GM18867 (cell line): ENCODE data around the gene PRM3.
A peak's percentile ranks its signal among the peaks of the same experiment; 100 is the strongest.
"Not testable (repeated sequence)": the region's sequence is repeated elsewhere in the genome, so short reads cannot be mapped to it uniquely, and the experiment has no call there.

Source experiments
- ATAC-seq: cut with Tn5 transposase; IDR thresholded peaks from one replicate; pipeline ENCODE4 v1.9.1; 2021; ENCODE audit warnings: mild to moderate bottlenecking, moderate library complexity; ENCODE audit not compliant: unreplicated experiment

PRM3 gene

GRCh38 chr16:11306381-11306780 is 33.0 kb upstream of the PRM3 start:
- ATAC-seq: no peak

DNA sequence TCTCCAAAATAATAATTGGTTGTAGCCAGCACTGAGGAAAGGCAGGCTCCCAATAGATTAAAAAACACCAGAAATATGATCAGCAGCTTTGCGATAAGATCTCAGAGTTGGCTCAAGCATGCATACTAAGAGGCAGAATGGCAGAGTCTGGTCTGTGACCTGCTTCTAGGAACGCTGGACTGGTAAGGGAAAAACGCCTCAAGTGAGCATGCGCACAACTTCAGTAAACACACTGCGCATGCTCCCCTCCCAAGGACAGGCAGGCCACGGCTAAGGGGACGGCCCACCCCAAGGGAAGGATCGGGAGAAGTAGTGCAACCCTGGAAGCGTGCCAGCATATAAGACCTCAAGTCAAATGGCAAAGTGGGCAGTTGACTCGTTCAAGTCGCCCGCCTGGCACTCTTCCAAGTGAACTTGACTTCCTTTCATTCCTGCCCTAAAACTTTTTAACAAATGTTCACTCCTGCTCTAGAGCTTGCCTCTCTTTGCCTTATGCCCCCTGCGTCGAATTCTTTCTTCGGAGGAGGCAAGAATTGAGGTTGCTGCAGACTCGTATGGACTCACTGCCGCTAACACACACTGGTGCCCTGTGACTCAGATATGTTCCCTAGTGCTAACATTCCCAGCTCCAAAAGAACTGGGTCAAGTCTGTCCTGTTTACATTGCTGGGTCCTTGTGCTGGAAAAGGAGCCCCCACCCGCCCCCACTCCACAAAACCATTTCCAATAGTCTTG is 30.1 kb upstream of the PRM3 start:
- no peak for ATAC-seq

- ATAC-seq: no peak
These were observed 29.5 kb upstream of the PRM3 start for GRCh38 chr16:11302977-11303376.

DNA sequence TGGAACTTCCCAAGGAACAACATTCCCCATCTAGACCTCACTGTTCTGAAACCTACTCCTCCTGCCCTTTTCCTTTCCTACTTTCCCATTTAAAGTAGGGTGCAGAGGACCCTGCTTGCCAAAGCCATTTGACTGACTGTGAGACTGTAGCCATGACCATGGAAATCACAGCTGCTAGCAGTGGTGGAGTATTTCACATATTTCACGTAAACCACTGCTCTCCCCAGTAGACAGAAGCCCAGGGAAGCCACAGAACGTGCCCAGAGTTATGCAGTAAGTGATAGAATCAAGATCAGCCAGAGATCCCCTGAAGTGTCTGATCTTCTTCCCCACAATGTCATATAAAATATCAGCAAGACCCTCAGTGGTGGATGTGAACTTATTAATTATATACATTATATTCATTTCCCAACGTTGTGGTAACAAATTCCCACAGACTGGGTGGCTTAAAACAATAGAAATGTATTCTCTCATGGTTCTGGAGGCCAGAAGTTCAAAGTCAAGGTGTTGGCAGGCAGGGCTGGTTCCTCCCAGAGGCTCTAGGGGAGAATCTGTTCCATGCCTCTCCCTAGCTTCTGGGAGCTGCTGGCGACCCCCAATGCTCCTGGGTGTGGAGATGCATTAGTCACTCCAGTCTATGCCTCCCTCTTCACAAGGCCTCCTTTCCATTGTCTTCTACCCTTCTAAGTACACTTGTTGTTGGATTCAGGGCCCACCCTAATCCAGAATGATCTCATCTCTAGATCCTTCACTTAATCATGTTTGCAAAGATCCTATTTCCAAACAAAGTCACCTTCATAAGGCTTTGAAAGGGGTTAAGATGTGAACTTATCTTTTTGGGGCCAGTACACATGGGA is 28.4 kb upstream of the PRM3 start:
- ATAC-seq: no peak

DNA sequence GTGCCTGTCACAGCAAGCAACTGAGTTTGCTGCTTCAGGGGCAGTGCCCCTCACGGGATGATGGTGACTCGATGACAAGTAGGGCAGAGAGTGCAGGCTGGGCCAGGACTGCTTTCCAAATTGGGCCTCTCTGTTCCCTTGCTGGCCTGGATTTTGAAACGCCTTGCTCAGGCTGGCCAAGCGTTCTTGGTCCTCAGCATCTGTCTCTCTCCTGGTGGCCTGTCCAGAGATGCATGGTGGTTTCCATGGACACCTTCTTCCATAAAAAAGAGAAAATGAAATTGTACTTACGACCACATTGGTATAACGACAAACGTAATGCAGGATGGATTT is 27.1 kb upstream of the PRM3 start:
- no peak for ATAC-seq

DNA sequence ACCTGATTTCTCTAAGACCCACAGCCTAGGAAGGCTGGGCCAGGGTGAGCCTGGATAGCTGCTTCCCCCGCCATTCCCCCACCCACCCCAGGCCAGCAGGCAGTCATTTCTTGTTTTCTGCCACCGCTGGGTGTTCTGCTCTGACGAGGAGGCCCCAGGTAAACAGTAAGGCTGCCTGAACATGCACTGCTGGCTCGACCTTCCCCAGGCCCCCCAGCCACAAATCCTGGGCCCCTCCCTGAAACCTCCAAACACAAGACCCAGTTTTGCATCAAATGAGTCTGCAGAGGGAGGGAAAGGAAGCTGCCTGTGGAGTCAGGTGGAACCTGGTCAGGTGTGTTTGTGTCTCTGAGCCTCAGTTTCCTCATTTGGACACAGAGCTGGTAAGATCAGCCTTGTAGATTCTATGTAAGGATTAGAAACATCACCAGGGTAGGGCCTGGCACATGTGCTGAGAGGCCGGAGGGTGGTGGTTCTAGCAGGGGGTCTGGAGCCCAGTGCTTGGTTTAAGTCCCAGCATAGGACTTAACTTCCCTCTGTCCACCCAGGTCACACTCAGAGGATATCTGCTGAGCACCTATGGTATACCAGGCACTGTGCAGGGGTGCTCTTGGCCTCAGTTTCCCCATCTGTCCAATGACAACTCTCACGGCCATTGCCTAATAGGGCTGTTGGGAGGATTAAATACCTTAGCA is 26.6 kb upstream of the PRM3 start:
- no peak for ATAC-seq

DNA sequence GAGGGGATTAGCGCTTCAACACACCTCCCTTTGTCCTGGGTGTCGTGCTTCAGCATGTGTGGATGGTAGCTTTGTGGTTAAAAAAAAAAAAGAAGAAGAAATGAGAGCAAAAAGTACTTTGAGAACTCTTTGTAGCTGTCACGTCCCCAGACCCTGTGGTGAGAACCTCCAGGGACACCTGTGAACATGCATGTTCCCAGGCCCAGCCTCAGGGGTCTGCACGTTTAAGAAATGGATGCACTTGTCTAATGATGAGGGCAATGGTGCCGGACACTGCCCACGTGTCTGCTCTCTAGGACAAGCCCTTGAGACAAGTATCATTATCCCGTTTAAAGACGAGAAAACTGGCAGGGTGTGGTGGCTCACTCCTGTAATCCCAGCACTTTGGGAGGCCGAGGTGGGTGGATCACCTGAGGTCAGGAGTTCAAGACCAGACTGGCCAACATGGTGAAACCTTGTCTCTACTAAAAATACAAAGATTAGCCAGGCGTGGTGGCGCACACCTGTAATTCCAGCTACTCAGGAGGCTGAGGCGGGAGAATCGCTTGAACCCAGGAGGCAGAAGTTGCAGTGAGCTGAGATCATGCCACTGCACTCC is 25.6 kb upstream of the PRM3 start:
- not testable (repeated sequence) for ATAC-seq

DNA sequence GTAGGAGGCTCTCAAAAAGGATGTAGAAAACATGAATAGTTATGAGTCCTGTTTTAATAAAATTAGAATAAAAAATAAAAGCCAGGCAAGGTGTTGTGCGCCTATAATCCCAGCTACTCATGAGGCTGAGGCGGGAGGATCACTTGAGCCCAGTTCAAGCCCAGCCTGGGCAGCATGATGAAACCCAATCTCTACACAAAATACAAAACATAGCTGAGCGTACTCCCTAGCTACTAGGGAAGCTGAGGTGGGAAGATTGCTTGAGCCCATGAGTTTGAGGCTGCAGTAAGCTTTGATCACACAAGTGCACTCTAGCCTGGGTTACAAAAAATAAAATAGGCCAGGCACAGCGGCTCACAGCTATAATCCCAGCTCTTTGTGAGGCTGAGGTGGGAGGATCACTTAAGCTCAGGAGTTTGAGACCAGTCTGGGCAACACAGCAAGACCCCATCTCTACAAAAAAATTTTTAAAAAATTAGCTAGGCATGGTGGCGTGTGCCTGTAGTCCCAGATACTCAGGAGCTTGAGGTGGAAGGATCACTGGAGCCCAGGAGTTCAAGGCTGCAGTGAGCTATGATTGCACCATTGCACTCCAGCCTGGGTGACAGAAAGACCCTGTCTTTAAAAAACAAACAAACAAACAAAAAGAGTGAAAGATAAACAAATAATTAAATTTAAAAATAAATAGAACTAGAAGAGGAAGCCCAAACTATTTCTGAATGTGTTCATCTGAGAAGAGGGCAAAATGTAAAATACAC is 24.9 kb upstream of the PRM3 start:
- no peak for ATAC-seq

GRCh38 chr16:11297492-11298142 is 24.2 kb upstream of the PRM3 start:
- peak; percentile 83 for ATAC-seq

DNA sequence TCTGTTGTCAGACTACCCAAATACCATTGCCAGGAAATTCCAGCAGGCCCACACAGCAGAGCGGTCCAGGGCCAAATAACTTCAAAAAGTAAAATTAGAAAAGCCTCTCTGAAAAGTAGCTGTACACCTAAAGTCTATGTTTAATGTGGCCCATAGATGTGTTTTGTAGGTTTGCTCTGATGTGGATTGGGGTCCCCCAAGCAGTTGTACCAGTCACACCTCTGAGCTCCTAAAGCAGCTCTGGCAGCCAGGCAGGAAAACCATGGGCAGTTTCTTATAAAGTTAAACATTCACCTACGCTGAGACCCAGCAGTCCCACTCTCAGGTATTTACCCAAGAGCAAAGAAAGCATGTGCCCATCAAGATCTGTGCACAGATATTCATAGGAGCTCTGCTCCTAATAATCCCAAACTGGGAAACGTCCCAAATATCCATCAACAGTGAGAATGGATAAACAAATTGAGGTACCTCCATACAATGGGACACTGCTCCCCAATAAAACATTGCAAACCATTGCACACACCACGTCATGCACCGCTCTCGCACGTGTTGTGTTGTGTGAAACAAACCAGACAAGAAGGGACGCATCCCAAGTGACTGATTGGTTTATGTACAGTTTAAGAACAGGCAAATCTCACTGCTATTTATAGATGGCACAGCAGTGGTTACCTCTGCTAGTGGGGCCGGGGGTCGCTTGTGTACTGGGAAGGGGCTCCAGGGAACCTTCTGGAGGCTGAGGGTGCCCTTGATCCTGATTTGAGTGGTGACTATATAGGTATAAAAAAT is 23.5 kb upstream of the PRM3 start:
- no peak for ATAC-seq

DNA sequence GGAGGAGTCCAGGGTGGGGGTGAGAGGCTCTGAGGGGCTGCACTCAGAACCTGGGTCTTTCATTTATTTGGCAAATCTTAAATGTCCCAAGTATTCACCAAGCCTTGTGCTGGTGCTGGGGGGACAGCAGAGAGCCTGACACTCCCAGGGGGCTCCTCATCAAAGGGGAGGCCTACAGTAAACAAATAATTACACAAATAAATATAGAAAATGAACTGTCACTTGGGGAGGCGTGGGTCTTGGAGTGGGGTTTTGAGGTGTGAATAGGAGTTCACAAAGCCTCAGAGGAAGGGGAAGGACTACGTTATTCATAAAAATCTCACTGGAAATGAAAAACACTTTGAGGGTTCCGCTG is 22.9 kb upstream of the PRM3 start:
- no peak for ATAC-seq

GRCh38 chr16:11295672-11296071 is 22.2 kb upstream of the PRM3 start:
- ATAC-seq: no peak

DNA sequence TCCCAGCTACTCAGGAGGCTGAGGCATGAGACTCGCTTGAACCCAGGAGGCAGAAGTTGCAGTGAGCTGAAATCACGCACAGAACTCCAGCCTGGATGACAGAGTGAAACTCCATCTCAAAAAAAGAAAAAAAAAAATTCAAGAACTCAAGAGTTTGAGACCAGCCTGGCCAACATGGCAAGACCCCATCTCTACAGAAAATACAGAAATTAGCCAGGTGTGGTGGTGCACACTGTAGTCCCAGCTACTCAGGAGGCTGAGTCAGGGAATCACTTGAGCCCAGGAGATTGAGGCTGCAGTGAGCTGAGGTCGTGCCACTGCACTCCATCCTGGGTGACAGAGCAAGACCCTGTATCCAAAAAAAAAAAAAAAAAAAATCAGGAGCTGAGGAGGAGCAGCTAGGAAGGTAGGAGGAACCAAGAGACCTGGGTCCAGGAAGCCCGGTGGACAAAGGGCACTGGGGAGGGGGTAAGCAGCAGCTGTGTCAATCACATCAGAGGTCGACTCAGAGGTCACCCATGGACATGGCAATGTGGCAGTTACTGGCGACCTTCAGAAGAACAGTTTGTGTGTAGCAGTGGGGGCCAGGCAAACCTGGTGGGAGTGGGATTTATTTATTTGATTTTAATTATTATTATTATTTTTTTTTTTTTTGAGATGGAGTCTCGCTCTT is 18.8 kb upstream of the PRM3 start:
- no peak for ATAC-seq

DNA sequence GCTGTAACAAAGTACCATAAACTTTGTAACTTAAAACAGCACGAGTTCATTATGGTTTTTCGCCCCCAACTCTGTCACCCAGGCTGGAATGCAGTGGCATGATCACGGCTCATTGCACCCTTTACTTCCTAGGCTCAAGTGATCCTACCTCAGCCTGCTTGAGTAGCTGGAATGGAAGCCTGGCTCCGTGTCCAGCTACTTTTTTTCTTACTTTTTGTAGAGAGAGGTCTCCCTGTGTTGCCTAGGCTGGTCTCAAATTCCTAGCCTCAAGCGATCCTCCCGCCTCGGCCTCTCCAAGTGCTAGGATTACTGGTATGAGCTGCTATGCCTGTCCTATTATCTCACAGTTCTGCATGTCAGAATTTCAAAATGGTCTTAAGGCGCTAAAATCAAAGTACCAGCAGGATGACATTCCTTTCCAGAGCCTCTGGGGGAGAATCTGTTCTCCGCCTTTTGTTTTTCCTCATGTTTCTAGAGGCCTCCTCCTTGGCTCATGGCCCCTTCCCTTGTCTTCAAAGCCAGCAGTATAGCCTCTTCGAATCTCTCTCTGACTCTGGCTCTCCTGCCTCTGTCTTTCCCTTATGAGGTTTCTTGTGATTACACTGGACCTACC is 17.8 kb upstream of the PRM3 start:
- no peak for ATAC-seq

GRCh38 chr16:11290102-11290893 is 16.9 kb upstream of the PRM3 start:
- no peak for ATAC-seq

DNA sequence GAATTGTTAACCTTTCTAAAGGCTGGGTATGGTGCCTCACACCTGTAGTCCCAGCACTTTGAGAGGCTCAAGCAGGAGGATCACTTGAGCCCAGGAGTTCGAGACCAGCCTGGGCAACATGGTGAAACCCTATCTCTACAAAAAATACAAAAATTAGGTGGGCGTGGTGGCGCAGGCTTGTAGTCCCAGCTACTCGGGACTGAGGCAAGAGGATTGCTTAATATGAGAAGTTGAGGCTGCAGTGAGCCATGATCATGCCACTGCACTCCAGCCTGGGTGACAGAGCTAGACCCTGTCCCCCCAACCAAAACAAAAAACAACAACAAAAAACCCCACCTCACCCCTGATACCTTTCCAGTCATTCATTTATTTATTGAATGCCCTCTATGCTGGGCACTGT is 16.3 kb upstream of the PRM3 start:
- ATAC-seq: not testable (repeated sequence)

DNA sequence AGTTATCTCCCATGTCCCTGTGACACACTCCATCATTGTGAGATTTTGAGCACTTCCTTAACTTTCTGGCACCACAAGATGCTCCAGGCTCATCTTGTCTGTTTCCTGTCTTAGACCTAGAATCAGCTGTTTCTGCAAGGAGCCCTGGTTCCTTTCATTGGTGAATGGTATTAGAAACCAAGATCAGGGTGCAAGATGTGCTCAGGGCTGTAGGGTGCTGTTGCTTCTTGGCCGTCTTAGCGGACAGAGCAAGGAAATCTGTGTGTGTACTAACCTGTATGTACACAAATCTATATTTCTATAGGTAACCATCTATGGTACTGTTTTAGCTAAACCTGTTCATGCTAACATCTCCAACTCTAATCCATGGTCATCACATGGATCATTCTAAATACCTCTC is 15.8 kb upstream of the PRM3 start:
- no peak for ATAC-seq

GRCh38 chr16:11285842-11286241 is 12.4 kb upstream of the PRM3 start:
- ATAC-seq: no peak
